Dermis lymphatic vessel endothelial cell (primary cell): ENCODE measurements around the gene CT47A7. TPM values are rescaled to one million over a fixed set of nuclear protein-coding genes. Genes with fewer than 3 reads are reported as not detected.

Experiments used
- total RNA-seq: library from RNA; depleted of rRNA; stranded (reverse); fragments of >200 nt; gene quantifications from 2 replicates; pipeline ENCODE4 v1.2.1, GENCODE V29; 2014

CT47A7 gene
- total RNA-seq, result not detected in 2 replicates

DNA sequence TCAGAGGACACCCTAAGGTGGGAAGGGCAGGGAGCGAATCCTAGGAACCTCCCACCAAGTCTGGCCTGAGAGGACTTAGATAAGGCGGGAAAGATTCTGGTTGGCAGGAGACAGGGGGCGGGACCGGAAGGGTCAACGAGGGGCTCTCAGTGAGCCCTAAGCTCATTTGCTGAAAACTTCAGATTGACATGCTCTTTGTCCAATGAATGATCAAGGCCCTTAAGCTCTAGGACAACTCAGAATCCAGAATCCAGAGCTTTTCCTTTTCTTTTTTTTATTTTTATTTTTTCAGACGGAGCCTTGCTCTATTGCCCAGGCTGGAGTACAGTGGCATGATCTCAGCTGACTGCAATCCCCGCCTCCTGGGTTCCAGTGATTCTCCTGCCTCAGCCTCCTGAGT, at the start of gene CT47A7:
Gene CT47A7 (minus strand): TSS at position 101 of the 400 bp plus-strand sequence. CDS start 255 bp downstream, outside the sequence.

DNA sequence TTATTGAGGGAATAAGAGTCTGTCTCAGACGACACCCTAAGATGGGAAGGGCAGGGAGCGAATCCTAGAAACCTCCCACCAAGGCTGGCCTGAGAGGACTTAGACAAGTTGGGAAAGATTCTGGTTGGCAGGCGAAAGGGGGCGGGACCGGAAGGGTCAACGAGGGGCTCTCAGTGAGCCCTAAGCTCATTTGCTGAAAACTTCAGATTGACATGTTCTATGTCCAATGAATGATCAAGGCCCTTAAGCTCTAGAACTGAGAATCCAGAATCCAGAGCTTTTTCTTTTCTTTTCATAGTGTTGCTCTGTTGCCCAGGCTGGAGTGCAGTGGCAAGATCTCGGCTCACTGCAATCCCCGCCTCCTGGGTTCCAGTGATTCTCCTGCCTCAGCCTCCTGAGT, 29.3 kb upstream of the CT47A7 start, which contains the start of gene CT47A1:
Gene CT47A1 (minus strand): TSS at position 101 of the 400 bp plus-strand sequence. CDS start 231 bp downstream, outside the sequence.

Other genes with a start within 250 kb of the CT47A7 start
- not detected in 2 replicates for gene CT47B1, start 80.7 kb downstream of the CT47A7 start, total RNA-seq
- gene CT47A11, start 19.4 kb downstream of the CT47A7 start, total RNA-seq, result not detected in 2 replicates
- not detected in 2 replicates for gene CT47A10, start 14.6 kb downstream of the CT47A7 start, total RNA-seq
- not detected in 2 replicates for gene CT47A9, start 9.7 kb downstream of the CT47A7 start, total RNA-seq
- gene CT47A8, start 4.9 kb downstream of the CT47A7 start, total RNA-seq, result not detected in 2 replicates
- gene CT47A6, start 4.9 kb upstream of the CT47A7 start, total RNA-seq, result not detected in 2 replicates
- gene CT47A5, start 9.7 kb upstream of the CT47A7 start, total RNA-seq, result not detected in 2 replicates
- not detected in 2 replicates for gene CT47A4, start 14.6 kb upstream of the CT47A7 start, total RNA-seq
- gene CT47A3, start 19.5 kb upstream of the CT47A7 start, total RNA-seq, result not detected in 2 replicates
- not detected in 2 replicates for gene CT47A2, start 24.3 kb upstream of the CT47A7 start, total RNA-seq
- not detected in 2 replicates for gene CT47A1, start 29.2 kb upstream of the CT47A7 start, total RNA-seq
- 0.43 and 0.87 TPM in 2 replicates for gene GLUD2, start 91.0 kb upstream of the CT47A7 start, total RNA-seq